Ascending aorta (tissue), 2 donors: ENCODE measurements around the gene TESPA1. TPM values are rescaled to one million over a fixed set of nuclear protein-coding genes. Genes with fewer than 3 reads are reported as not detected.

Experiments used
- DNase-seq, 2 donors: peaks; one replicate each; pipeline ENCODE4 v3.0.0-alpha.2; 2019; ENCODE audit warnings: low spot score in 2 of 2
- H3K27ac ChIP-seq, 2 donors: fragments of 200-600 bp; sonication (generic); one replicate each; pipeline ENCODE4 v1.5.1; 2016 to 2017; ENCODE audit warnings: mild to moderate bottlenecking in 1 of 2
- H3K27me3 ChIP-seq: fragments of 200-600 bp; sonication (generic); one replicate; pipeline ENCODE4 v1.5.1; 2017
- H3K36me3 ChIP-seq, 2 donors: fragments of 200-600 bp; sonication (generic); one replicate each; pipeline ENCODE4 v1.5.1; 2016
- H3K4me1 ChIP-seq, 2 donors: fragments of 200-600 bp; sonication (generic); one replicate each; pipeline ENCODE4 v1.5.1; 2016 to 2017; ENCODE audit warnings: mild to moderate bottlenecking in 1 of 2
- H3K4me3 ChIP-seq, 2 donors: fragments of 200-600 bp; sonication (generic); one replicate each; pipeline ENCODE4 v1.5.1; 2016 to 2017; ENCODE audit warnings: mild to moderate bottlenecking in 1 of 2
- H3K9me3 ChIP-seq, 2 donors: fragments of 200-600 bp; sonication (generic); one replicate each; pipeline ENCODE4 v1.5.1; 2016
- CTCF ChIP-seq, 3 experiments: fragments of 200-600 bp in 2 of 3; fragments of 450-650 bp in 1 of 3; sonication (generic) in 2 of 3; IDR thresholded peaks; one replicate each; pipeline ENCODE4 v1.5.1; 2016 to 2019; ENCODE audit warnings: antibody characterized with exemption in 3 of 3, mild to moderate bottlenecking in 1 of 3, moderate library complexity in 1 of 3
- intact Hi-C: fragments of 100-400 bp; cut with DNase I; formaldehyde crosslinking; loops from one replicate; pipeline ENCODE4 v1.15.1; 2023
- total RNA-seq: library from RNA; depleted of rRNA; stranded (reverse); fragments of >200 nt; gene quantifications from one replicate; pipeline ENCODE4 v1.1.0, GENCODE V29; 2016

Gene TESPA1
- total RNA-seq, 1 donor from 2014 or later = not detected

- no peak for DNase-seq
- H3K27ac ChIP-seq = no peak overlapping the region
- H3K4me3 ChIP-seq = no peak overlapping the region
- H3K36me3 ChIP-seq = no peaks in the 10 kb centered on the region
- intact Hi-C loops = loop anchor here (5.0 kb wide), 1 partner anchor 257 kb away; no protein-coding TSS in a partner anchor
- no peak for TF ChIP-seq CTCF (IDR thresholded peaks at IDR 0.05)
- no peaks in the 10 kb centered on the region for H3K9me3 ChIP-seq
- H3K4me1 ChIP-seq = no peaks in the 10 kb centered on the region
- no peaks in the 10 kb centered on the region for H3K27me3 ChIP-seq
Measured at GRCh38 chr12:54959291-54960018, 25.1 kb downstream of the TESPA1 start.

- Histone ChIP-seq H3K36me3 (no peaks in the 10 kb centered on the region), H3K4me3 (no peak overlapping the region), H3K9me3 (no peaks in the 10 kb centered on the region), H3K4me1 (no peaks in the 10 kb centered on the region), H3K27ac (no peak overlapping the region), H3K27me3 (no peaks in the 10 kb centered on the region)
- intact Hi-C loops = loop anchor here (1.0 to 5.0 kb wide), 2 partner anchors 209 to 256 kb away; no protein-coding TSS in a partner anchor
- DNase-seq = no peak
- TF ChIP-seq CTCF (IDR thresholded peaks at IDR 0.05) = peak in 2 of 3 experiments; percentile 37 to 55
Measured at GRCh38 chr12:54958048-54958658, 26.4 kb downstream of the TESPA1 start.

GRCh38 chr12:54956818-54957641, 27.5 kb downstream of the TESPA1 start:
- H3K36me3 ChIP-seq = no peaks in the 10 kb centered on the region
- no peak for TF ChIP-seq CTCF (IDR thresholded peaks at IDR 0.05)
- no peaks in the 10 kb centered on the region for H3K9me3 ChIP-seq
- no peaks in the 10 kb centered on the region for H3K4me1 ChIP-seq
- H3K27ac ChIP-seq = no peak overlapping the region
- DNase-seq = no peak
- intact Hi-C loops = loop anchor here (2.0 to 5.0 kb wide), 2 partner anchors 255 to 354 kb away; no protein-coding TSS in a partner anchor
- no peak overlapping the region for H3K4me3 ChIP-seq
- H3K27me3 ChIP-seq = no peaks in the 10 kb centered on the region

GRCh38 chr12:54956322-54956721, 28.2 kb downstream of the TESPA1 start:
- Histone ChIP-seq H3K36me3 (no peaks in the 10 kb centered on the region), H3K27me3 (no peaks in the 10 kb centered on the region), H3K4me1 (no peaks in the 10 kb centered on the region), H3K4me3 (no peak overlapping the region), H3K27ac (no peak overlapping the region), H3K9me3 (no peaks in the 10 kb centered on the region)
- no peak for TF ChIP-seq CTCF (IDR thresholded peaks at IDR 0.05)
- DNase-seq = no peak
- intact Hi-C loops = loop anchor here (2.0 to 5.0 kb wide), 2 partner anchors 254 to 354 kb away; no protein-coding TSS in a partner anchor

GRCh38 chr12:54954801-54955200, 29.8 kb downstream of the TESPA1 start:
- no peak for DNase-seq
- Histone ChIP-seq H3K9me3 (no peaks in the 10 kb centered on the region), H3K27ac (no peak overlapping the region), H3K36me3 (no peaks in the 10 kb centered on the region), H3K4me3 (no peak overlapping the region), H3K27me3 (no peaks in the 10 kb centered on the region), H3K4me1 (no peaks in the 10 kb centered on the region)
- intact Hi-C loops = loop anchor here (5.0 kb wide), 1 partner anchor 252 kb away; no protein-coding TSS in a partner anchor
- no peak for TF ChIP-seq CTCF (IDR thresholded peaks at IDR 0.05)
